Right lung (tissue), 5 donors: ENCODE measurements around the gene VPS72. TPM values are rescaled to one million over a fixed set of nuclear protein-coding genes. Genes with fewer than 3 reads are reported as not detected.

Experiments
- polyA plus RNA-seq, 5 donors: library from polyadenylated mRNA; unstranded; fragments of 120-200 nt; gene quantifications; one replicate each; pipeline versions ENCODE4 v1.2.1 to v1.2.3, GENCODE V29; 2013; ENCODE audit warnings: inconsistent platforms in 1 of 5, low replicate concordance in 1 of 5; ENCODE audit not compliant: insufficient read length in 5 of 5, insufficient read depth in 1 of 5

The VPS72 gene
- polyA plus RNA-seq, 5 donors, result 56.3 to 68.0 (median 64.0) TPM

Other genes with a start within 250 kb of the VPS72 start
- 100 to 1,000 TPM; 232 to 283 (median 242) TPM for gene CERS2, start 215.4 kb downstream of the VPS72 start, polyA plus RNA-seq
- gene ANXA9, start 207.9 kb downstream of the VPS72 start, polyA plus RNA-seq, result 1 to 10 TPM; 7.7 to 9.7 (median 8.6) TPM
- gene MINDY1, start 183.3 kb downstream of the VPS72 start, polyA plus RNA-seq, result 10 to 100 TPM; 32.3 to 46.9 (median 42.6) TPM
- gene PRUNE1, start 181.7 kb downstream of the VPS72 start, polyA plus RNA-seq, result 10 to 100 TPM; 33.2 to 44.5 (median 40.8) TPM
- 10 to 100 TPM in 1 of 5 donors, 1 to 10 TPM in 4; 5.9 to 11.1 (median 8.6) TPM for gene BNIPL, start 153.6 kb downstream of the VPS72 start, polyA plus RNA-seq
- gene C1orf56, start 142.4 kb downstream of the VPS72 start, polyA plus RNA-seq, result 10 to 100 TPM in 4 of 5 donors, 1 to 10 TPM in 1; 9.4 to 11.6 (median 11.0) TPM
- 100 to 1,000 TPM; 108 to 125 (median 114) TPM for gene CDC42SE1, start 130.6 kb downstream of the VPS72 start, polyA plus RNA-seq
- gene MLLT11, start 129.8 kb downstream of the VPS72 start, polyA plus RNA-seq, result 10 to 100 TPM; 19.8 to 24.2 (median 23.2) TPM
- gene GABPB2, start 119.4 kb downstream of the VPS72 start, polyA plus RNA-seq, result 10 to 100 TPM in 4 of 5 donors, 1 to 10 TPM in 1; 8.2 to 13.5 (median 10.9) TPM
- 10 to 100 TPM; 21.8 to 27.0 (median 25.1) TPM for gene SEMA6C, start 43.6 kb downstream of the VPS72 start, polyA plus RNA-seq
- 1 to 10 TPM; 1.9 to 2.8 (median 2.5) TPM for gene TNFAIP8L2, start 33.5 kb downstream of the VPS72 start, polyA plus RNA-seq
- 10 to 100 TPM; 15.7 to 18.6 (median 15.8) TPM for gene LYSMD1, start 24.3 kb downstream of the VPS72 start, polyA plus RNA-seq
- 10 to 100 TPM; 34.8 to 41.0 (median 39.2) TPM for gene SCNM1, start 24.1 kb downstream of the VPS72 start, polyA plus RNA-seq
- gene TMOD4, start 14.2 kb downstream of the VPS72 start, polyA plus RNA-seq, result 1 to 10 TPM; 1.1 to 3.2 (median 1.7) TPM
- 10 to 100 TPM; 61.2 to 66.1 (median 62.2) TPM for gene PIP5K1A, start 8.4 kb upstream of the VPS72 start, polyA plus RNA-seq
- gene PSMD4, start 64.5 kb upstream of the VPS72 start, polyA plus RNA-seq, result 100 to 1,000 TPM; 135 to 163 (median 145) TPM
- gene ZNF687, start 92.1 kb upstream of the VPS72 start, polyA plus RNA-seq, result 10 to 100 TPM; 15.2 to 19.8 (median 16.1) TPM
- gene PI4KB, start 137.2 kb upstream of the VPS72 start, polyA plus RNA-seq, result 10 to 100 TPM; 64.8 to 85.2 (median 71.7) TPM
- gene RFX5, start 157.1 kb upstream of the VPS72 start, polyA plus RNA-seq, result 10 to 100 TPM; 39.7 to 44.7 (median 44.4) TPM
- gene SELENBP1, start 182.5 kb upstream of the VPS72 start, polyA plus RNA-seq, result 100 to 1,000 TPM in 4 of 5 donors, 10 to 100 TPM in 1; 95.6 to 195 (median 146) TPM
- gene PSMB4, start 209.4 kb upstream of the VPS72 start, polyA plus RNA-seq, result 100 to 1,000 TPM; 201 to 248 (median 223) TPM